ENCODE results near the gene SPPL3.
"Not testable (repeated sequence)": the region's sequence is repeated elsewhere in the genome, so short reads cannot be mapped to it uniquely, and the experiment has no call there.

Gene SPPL3

GRCh38 chr12:120750806-120751205 is 153.4 kb downstream of the SPPL3 start:
- DNase-seq (ENCODE audit: low spot score): no peak

GRCh38 chr12:120749256-120749655 is 154.9 kb downstream of the SPPL3 start:
- DNase-seq (ENCODE audit: low spot score): no peak

- no peak for DNase-seq (ENCODE audit: low spot score)
Measured at GRCh38 chr12:120748242-120748641, 155.9 kb downstream of the SPPL3 start.

- no peak for DNase-seq (ENCODE audit: low spot score)
Measured at GRCh38 chr12:120744922-120745493, 159.2 kb downstream of the SPPL3 start.

- no peak for DNase-seq (ENCODE audit: low spot score)
Measured at GRCh38 chr12:120741476-120742421, 162.4 kb downstream of the SPPL3 start.

- DNase-seq (ENCODE audit: low spot score): no peak
Measured at GRCh38 chr12:120740871-120741270, 163.3 kb downstream of the SPPL3 start.

GRCh38 chr12:120739821-120740613 is 164.1 kb downstream of the SPPL3 start:
- no peak for DNase-seq (ENCODE audit: low spot score)

GRCh38 chr12:120739031-120739762 is 165.0 kb downstream of the SPPL3 start:
- DNase-seq (ENCODE audit: low spot score): no peak

GRCh38 chr12:120738252-120739030 is 165.7 kb downstream of the SPPL3 start:
- DNase-seq (ENCODE audit: low spot score): no peak

GRCh38 chr12:120737557-120738251 is 166.5 kb downstream of the SPPL3 start:
- DNase-seq (ENCODE audit: low spot score): no peak

GRCh38 chr12:120736404-120737331 is 167.5 kb downstream of the SPPL3 start:
- DNase-seq (ENCODE audit: low spot score): no peak

GRCh38 chr12:120735181-120735580 is 169.0 kb downstream of the SPPL3 start:
- DNase-seq (ENCODE audit: low spot score): no peak

GRCh38 chr12:120734210-120734609 is 169.9 kb downstream of the SPPL3 start:
- DNase-seq (ENCODE audit: low spot score): no peak

GRCh38 chr12:120733574-120733973 is 170.6 kb downstream of the SPPL3 start:
- DNase-seq (ENCODE audit: low spot score): no peak

- DNase-seq (ENCODE audit: low spot score): not testable (repeated sequence)
Measured at GRCh38 chr12:120732198-120732597, 172.0 kb downstream of the SPPL3 start.

- no peak for DNase-seq (ENCODE audit: low spot score)
Measured at GRCh38 chr12:120726961-120727360, 177.2 kb downstream of the SPPL3 start.

GRCh38 chr12:120726510-120726793 is 177.7 kb downstream of the SPPL3 start:
- no peak for DNase-seq (ENCODE audit: low spot score)

GRCh38 chr12:120725659-120726509 is 178.3 kb downstream of the SPPL3 start, which contains the start of gene ACADS:
ACADS (plus strand) TSS chr12:120725826; CDS start chr12:120725886, 60 bp downstream.
- DNase-seq (ENCODE audit: low spot score): peak; percentile 91

All from Ammon's horn (tissue), 1 donor.